ENCODE data around the gene CARNS1. TPM values are rescaled to one million over a fixed set of nuclear protein-coding genes. Genes with fewer than 3 reads are reported as not detected.

The CARNS1 gene
- total and polyA plus RNA-seq, 2 of the 13 experiments (the other 11 are each of a cell fraction or from before 2014, with no cell fraction given), result not detected

- TF ChIP-seq ZNF709 (CRISPR knock-in tag; IDR thresholded peaks at IDR 0.05), result 0 out of 2 replicates have a peak, but pooled peaks have one; percentile 42
- TF ChIP-seq ZNF660 (CRISPR knock-in tag; IDR thresholded peaks at IDR 0.05; ENCODE audit: borderline replicate concordance, low read depth), result no peak; the same call in 1 of the 2 replicates
- TF ChIP-seq RERE (CRISPR knock-in tag; IDR thresholded peaks at IDR 0.05; ENCODE audit: low read depth), result no peak
- TF ChIP-seq NKX3-1 (CRISPR knock-in tag; IDR thresholded peaks at IDR 0.05), result no peak
- 0 out of 2 replicates have a peak, but pooled peaks have one; percentile 16 for TF ChIP-seq MEIS2 (CRISPR knock-in tag; IDR thresholded peaks at IDR 0.05)
- no peak for TF ChIP-seq ISX (CRISPR knock-in tag; conservative IDR thresholded peaks at IDR 0.05)
- peak; percentile 60; the same call in 1 of the 2 replicates for TF ChIP-seq KDM2A (CRISPR knock-in tag; IDR thresholded peaks at IDR 0.05; ENCODE audit: borderline replicate concordance, low read depth)
- TF ChIP-seq FOXA1 (IDR thresholded peaks at IDR 0.05), result no peak
- TF ChIP-seq FOXA1 (CRISPR knock-in tag; IDR thresholded peaks at IDR 0.05), result no peak
- TF ChIP-seq ZNF784 (CRISPR knock-in tag; IDR thresholded peaks at IDR 0.05; ENCODE audit: borderline replicate concordance), result no peak
- TF ChIP-seq TEAD3 (CRISPR knock-in tag; optimal IDR thresholded peaks at IDR 0.05; ENCODE audit: borderline replicate concordance), result peak; percentile 5
- peak; percentile 44; the same call in 1 of the 2 replicates for TF ChIP-seq DR1 (CRISPR knock-in tag; IDR thresholded peaks at IDR 0.05)
- TF ChIP-seq ZBTB42 (CRISPR knock-in tag; IDR thresholded peaks at IDR 0.05), result no peak
- TF ChIP-seq ZNF30 (CRISPR knock-in tag; IDR thresholded peaks at IDR 0.05), result no peak
- TF ChIP-seq ZNF749 (CRISPR knock-in tag; IDR thresholded peaks at IDR 0.05; ENCODE audit: borderline replicate concordance), result no peak
- no peak for TF ChIP-seq ZC3H4 (CRISPR knock-in tag; IDR thresholded peaks at IDR 0.05; ENCODE audit: borderline replicate concordance)
- TF ChIP-seq TARDBP (CRISPR knock-in tag; IDR thresholded peaks at IDR 0.05), result peak; percentile 41; the same call in 1 of the 2 replicates
- no peak for TF ChIP-seq SOX13 (IDR thresholded peaks at IDR 0.05)
- TF ChIP-seq SOX13 (CRISPR knock-in tag; conservative IDR thresholded peaks at IDR 0.05 in 1 of 2, IDR thresholded peaks at IDR 0.05 in 1 of 2), result 0 out of 4 replicates have a peak, but pooled peaks of 1 of the 2 experiments have one; percentile 18
- peak; percentile 70 for TF ChIP-seq PTBP1 (IDR thresholded peaks at IDR 0.05; ENCODE audit: low read depth, low read length, poor library complexity, severe bottlenecking)
- no peak; the same call in 1 of the 2 replicates for TF ChIP-seq ZNF224 (CRISPR knock-in tag; IDR thresholded peaks at IDR 0.05)
- no peak for TF ChIP-seq ETV6 (CRISPR knock-in tag; conservative IDR thresholded peaks at IDR 0.05)
- TF ChIP-seq TERF1 (CRISPR knock-in tag; IDR thresholded peaks at IDR 0.05), result no peak
- no peak for TF ChIP-seq RCOR2 (CRISPR knock-in tag; IDR thresholded peaks at IDR 0.05)
Measured at GRCh38 chr11:67464411-67465188, 49.1 kb downstream of the CARNS1 start (continued).
